ENCODE measurements around the gene FGD5. TPM values are rescaled to one million over a fixed set of nuclear protein-coding genes. Genes with fewer than 3 reads are reported as not detected.

FGD5 gene
- total and polyA plus RNA-seq, 9 of the 15 experiments (the other 6 are each of a cell fraction or from before 2014, with no cell fraction given), result 0.18 TPM; not detected in 8

DNA sequence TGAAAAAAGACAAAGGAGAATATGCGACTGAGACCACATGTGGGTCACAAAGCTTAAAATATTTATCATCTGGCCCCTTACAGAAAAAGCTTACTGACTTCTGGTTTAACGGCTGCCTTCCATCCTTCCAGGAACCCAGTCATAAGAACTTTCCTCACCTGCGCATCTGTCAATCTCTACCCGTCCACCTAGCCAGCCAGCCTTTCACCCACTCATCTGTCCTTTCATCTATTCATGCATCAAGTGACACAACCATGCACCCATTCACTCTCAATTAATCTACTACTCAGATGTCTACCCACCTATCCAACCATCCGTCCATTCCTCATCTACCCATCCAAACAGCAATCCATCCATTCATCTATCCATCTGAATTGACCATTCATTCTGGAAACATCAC, 64.5 kb downstream of the FGD5 start (continued):
- TF ChIP-seq, protein P1, sequence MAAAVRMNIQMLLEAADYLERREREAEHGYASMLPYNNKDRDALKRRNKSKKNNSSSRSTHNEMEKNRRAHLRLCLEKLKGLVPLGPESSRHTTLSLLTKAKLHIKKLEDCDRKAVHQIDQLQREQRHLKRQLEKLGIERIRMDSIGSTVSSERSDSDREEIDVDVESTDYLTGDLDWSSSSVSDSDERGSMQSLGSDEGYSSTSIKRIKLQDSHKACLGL (CRISPR knock-in tag; IDR thresholded peaks at IDR 0.05; ENCODE audit: borderline replicate concordance, poor library complexity, severe bottlenecking), result no peak

DNA sequence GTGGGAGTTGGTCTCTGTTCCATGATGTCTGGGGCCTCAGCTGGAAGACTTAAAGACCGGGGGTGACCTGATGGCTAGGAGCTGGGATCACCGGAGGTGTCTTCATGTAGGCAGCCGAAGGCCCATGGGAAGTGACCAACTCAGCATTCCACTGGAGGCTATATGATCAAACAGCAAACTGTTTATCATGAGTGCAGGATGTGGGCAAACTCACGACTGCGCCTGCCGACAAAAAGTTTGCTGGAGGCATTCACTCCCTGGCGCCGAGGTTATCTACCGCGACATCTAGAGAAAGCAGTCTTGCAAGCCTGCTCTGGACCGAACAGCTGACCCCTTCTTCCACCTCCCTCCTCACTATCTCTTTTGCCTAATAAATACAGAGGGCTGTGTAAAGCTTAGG, 65.9 kb downstream of the FGD5 start:
- no peak overlapping the region for H3K4me2 ChIP-seq (ENCODE audit: insufficient read depth, low read length)
- H3K4me3 ChIP-seq, result no peak overlapping the region
- H3K4me1 ChIP-seq (replicated peaks in 1 of 2; ENCODE audit: control insufficient read depth in 2 of 2, insufficient read depth in 2 of 2, low read length in 2 of 2), result no peaks in the 10 kb centered on the region; a peak in 1 of 5 replicates
- ChIA-PET POLR2A (interaction anchor here (1.2 kb wide), 1 partner anchor 10 kb away, joined by 3 read pairs; no protein-coding TSS in a partner anchor), CTCF (ENCODE audit: low intra/inter-chr PET ratio) (no interaction called here)
- H3K36me3 ChIP-seq (ENCODE audit: control insufficient read depth, insufficient read depth, low read length), result no peaks in the 10 kb centered on the region
- ATAC-seq (no peak), FAIRE-seq (no peak), DNase-seq (ENCODE audit: extremely low read depth in 1 of 4, low spot score in 3 of 4) (no peak)
- H3K79me2 ChIP-seq (ENCODE audit: control insufficient read depth, insufficient read depth, low read length), result no peaks in the 10 kb centered on the region
- no peaks in the 10 kb centered on the region for H3K9me1 ChIP-seq (ENCODE audit: control insufficient read depth, insufficient read depth, low read length)
- H3K27ac ChIP-seq (ENCODE audit: extremely low read depth, low read depth, low read length), result no peak overlapping the region
- intact Hi-C loops (cut with micrococcal nuclease), result no loop called here
- 0 out of 2 replicates have a peak, but pooled peaks have one; percentile 42 for TF ChIP-seq ELF4 (CRISPR knock-in tag; IDR thresholded peaks at IDR 0.05)
- no peak for TF ChIP-seq NCOA1 (IDR thresholded peaks at IDR 0.05; ENCODE audit: low read depth)
- TF ChIP-seq, protein P2, sequence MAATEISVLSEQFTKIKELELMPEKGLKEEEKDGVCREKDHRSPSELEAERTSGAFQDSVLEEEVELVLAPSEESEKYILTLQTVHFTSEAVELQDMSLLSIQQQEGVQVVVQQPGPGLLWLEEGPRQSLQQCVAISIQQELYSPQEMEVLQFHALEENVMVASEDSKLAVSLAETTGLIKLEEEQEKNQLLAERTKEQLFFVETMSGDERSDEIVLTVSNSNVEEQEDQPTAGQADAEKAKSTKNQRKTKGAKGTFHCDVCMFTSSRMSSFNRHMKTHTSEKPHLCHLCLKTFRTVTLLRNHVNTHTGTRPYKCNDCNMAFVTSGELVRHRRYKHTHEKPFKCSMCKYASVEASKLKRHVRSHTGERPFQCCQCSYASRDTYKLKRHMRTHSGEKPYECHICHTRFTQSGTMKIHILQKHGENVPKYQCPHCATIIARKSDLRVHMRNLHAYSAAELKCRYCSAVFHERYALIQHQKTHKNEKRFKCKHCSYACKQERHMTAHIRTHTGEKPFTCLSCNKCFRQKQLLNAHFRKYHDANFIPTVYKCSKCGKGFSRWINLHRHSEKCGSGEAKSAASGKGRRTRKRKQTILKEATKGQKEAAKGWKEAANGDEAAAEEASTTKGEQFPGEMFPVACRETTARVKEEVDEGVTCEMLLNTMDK (IDR thresholded peaks at IDR 0.05; ENCODE audit: borderline replicate concordance, insufficient read depth, low read depth, low read length, poor library complexity, severe bottlenecking), result no peak
- TF ChIP-seq KAT7 (CRISPR knock-in tag; IDR thresholded peaks at IDR 0.05; ENCODE audit: borderline replicate concordance), result no peak
- TF ChIP-seq, protein P3, sequence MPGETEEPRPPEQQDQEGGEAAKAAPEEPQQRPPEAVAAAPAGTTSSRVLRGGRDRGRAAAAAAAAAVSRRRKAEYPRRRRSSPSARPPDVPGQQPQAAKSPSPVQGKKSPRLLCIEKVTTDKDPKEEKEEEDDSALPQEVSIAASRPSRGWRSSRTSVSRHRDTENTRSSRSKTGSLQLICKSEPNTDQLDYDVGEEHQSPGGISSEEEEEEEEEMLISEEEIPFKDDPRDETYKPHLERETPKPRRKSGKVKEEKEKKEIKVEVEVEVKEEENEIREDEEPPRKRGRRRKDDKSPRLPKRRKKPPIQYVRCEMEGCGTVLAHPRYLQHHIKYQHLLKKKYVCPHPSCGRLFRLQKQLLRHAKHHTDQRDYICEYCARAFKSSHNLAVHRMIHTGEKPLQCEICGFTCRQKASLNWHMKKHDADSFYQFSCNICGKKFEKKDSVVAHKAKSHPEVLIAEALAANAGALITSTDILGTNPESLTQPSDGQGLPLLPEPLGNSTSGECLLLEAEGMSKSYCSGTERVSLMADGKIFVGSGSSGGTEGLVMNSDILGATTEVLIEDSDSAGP (CRISPR knock-in tag; IDR thresholded peaks at IDR 0.05), result no peak
- H3K9ac ChIP-seq (ENCODE audit: insufficient read depth in 1 of 2, low read depth in 2 of 2, low read length in 2 of 2), result no peak overlapping the region
- H2AFZ ChIP-seq (ENCODE audit: low read depth, low read length), result no peak overlapping the region
- 0 out of 2 replicates have a peak, but pooled peaks cover 5% of the 10 kb centered on the region for H4K20me1 ChIP-seq (replicated peaks; ENCODE audit: control insufficient read depth, insufficient read depth, low read length)
- H3K27me3 ChIP-seq (ENCODE audit: control insufficient read depth in 2 of 2, insufficient read depth in 2 of 2, low read length in 2 of 2), result peaks cover 57 to 76% of the 10 kb centered on the region in 2 experiments
- BruUV-seq (replicated peaks), result no TSS peak
- WGBS (ENCODE audit: insufficient coverage, low coverage, missing lambda C conversion rate), result 3% methylated on average over 11 of the region's 11 CpGs
- in situ Hi-C loops (cut with MboI), result no loop called here
- H3K9me3 ChIP-seq (replicated peaks; ENCODE audit: control insufficient read depth, insufficient read depth, low read depth, low read length), result no peaks in the 10 kb centered on the region

Data from K562 (cell line).